IPS-18a (cell line): ENCODE data around the gene PSORS1C1.

Source experiments
- H3K27ac ChIP-seq: one replicate; pipeline ENCODE4 v1.5.1; 2013; ENCODE audit warnings: low read length
- H3K27me3 ChIP-seq: one replicate; pipeline ENCODE4 v1.6.1; 2013; ENCODE audit warnings: mild to moderate bottlenecking, low read length; ENCODE audit not compliant: control insufficient read depth, insufficient read depth
- H3K36me3 ChIP-seq: one replicate; pipeline ENCODE4 v1.6.1; 2013; ENCODE audit warnings: low read depth, low read length; ENCODE audit not compliant: control insufficient read depth
- H3K4me1 ChIP-seq: one replicate; pipeline ENCODE4 v1.6.1; 2013; ENCODE audit warnings: low read depth, low read length; ENCODE audit not compliant: control insufficient read depth
- H3K4me3 ChIP-seq: one replicate; pipeline ENCODE4 v1.5.1; 2013; ENCODE audit warnings: low read length
- H3K9ac ChIP-seq: one replicate; pipeline ENCODE4 v1.6.1; 2013; ENCODE audit warnings: mild to moderate bottlenecking, low read length, moderate library complexity
- H3K9me3 ChIP-seq: one replicate; pipeline ENCODE4 v1.6.1; 2013; ENCODE audit warnings: low read depth, low read length; ENCODE audit not compliant: control insufficient read depth

The PSORS1C1 gene

GRCh38 chr6:31098449-31098938 is 16.1 kb upstream of the PSORS1C1 start:
- Histone ChIP-seq H3K27me3 (no peaks in the 10 kb centered on the region), H3K4me1 (no peaks in the 10 kb centered on the region), H3K9me3 (no peaks in the 10 kb centered on the region), H3K4me3 (no peak overlapping the region), H3K27ac (no peak overlapping the region), H3K36me3 (no peaks in the 10 kb centered on the region), H3K9ac (no peak overlapping the region)

GRCh38 chr6:31103136-31103535 is 11.5 kb upstream of the PSORS1C1 start:
- Histone ChIP-seq H3K9me3 (no peaks in the 10 kb centered on the region), H3K4me1 (no peaks in the 10 kb centered on the region), H3K36me3 (no peaks in the 10 kb centered on the region), H3K27me3 (no peaks in the 10 kb centered on the region), H3K27ac (no peak overlapping the region), H3K9ac (no peak overlapping the region), H3K4me3 (no peak overlapping the region)

GRCh38 chr6:31107052-31107451 is 7.5 kb upstream of the PSORS1C1 start:
- H3K4me1 ChIP-seq = peaks cover 9% of the 10 kb centered on the region
- no peak overlapping the region for H3K9ac ChIP-seq
- H3K27ac ChIP-seq = no peak overlapping the region
- H3K9me3 ChIP-seq = no peaks in the 10 kb centered on the region
- H3K27me3 ChIP-seq = peaks cover 11% of the 10 kb centered on the region
- H3K36me3 ChIP-seq = no peaks in the 10 kb centered on the region
- no peak overlapping the region for H3K4me3 ChIP-seq

GRCh38 chr6:31110825-31111582 is 3.6 kb upstream of the PSORS1C1 start:
- H3K4me3 ChIP-seq = no peak overlapping the region
- peaks cover 15% of the 10 kb centered on the region for H3K27me3 ChIP-seq
- H3K9me3 ChIP-seq = no peaks in the 10 kb centered on the region
- H3K4me1 ChIP-seq = peaks cover 16% of the 10 kb centered on the region
- no peak overlapping the region for H3K9ac ChIP-seq
- H3K27ac ChIP-seq = no peak overlapping the region
- no peaks in the 10 kb centered on the region for H3K36me3 ChIP-seq

- H3K36me3 ChIP-seq = no peaks in the 10 kb centered on the region
- H3K4me1 ChIP-seq = peaks cover 16% of the 10 kb centered on the region
- no peak overlapping the region for H3K4me3 ChIP-seq
- peaks cover 15% of the 10 kb centered on the region for H3K27me3 ChIP-seq
- no peak overlapping the region for H3K27ac ChIP-seq
- H3K9ac ChIP-seq = no peak overlapping the region
- no peaks in the 10 kb centered on the region for H3K9me3 ChIP-seq
Observed at GRCh38 chr6:31111712-31112111, 2.9 kb upstream of the PSORS1C1 start.

- Histone ChIP-seq H3K4me3 (no peak within 1 kb of the TSS), H3K27ac (no peak within 1 kb of the TSS), H3K36me3 (no peaks in the 10 kb centered on the region), H3K9me3 (no peaks in the 10 kb centered on the region), H3K9ac (no peak within 1 kb of the TSS), H3K4me1 (peaks cover 16% of the 10 kb centered on the region), H3K27me3 (peaks cover 15% of the 10 kb centered on the region)
Observed at GRCh38 chr6:31112478-31112877, 2.1 kb upstream of the PSORS1C1 start, which contains the start of gene C6orf15. Gene C6orf15 (minus strand): TSS chr6:31112575. CDS start chr6:31112555, 20 bp downstream.

- H3K9me3 ChIP-seq = no peaks in the 10 kb centered on the region
- peaks cover 15% of the 10 kb centered on the region for H3K27me3 ChIP-seq
- no peak overlapping the region for H3K27ac ChIP-seq
- no peak overlapping the region for H3K4me3 ChIP-seq
- no peaks in the 10 kb centered on the region for H3K36me3 ChIP-seq
- peaks cover 16% of the 10 kb centered on the region for H3K4me1 ChIP-seq
- H3K9ac ChIP-seq = no peak overlapping the region
Observed at GRCh38 chr6:31113861-31114540, 599 bp upstream of the PSORS1C1 start.

GRCh38 chr6:31114970-31115849 is 610 bp downstream of the PSORS1C1 start:
- Histone ChIP-seq H3K9ac (no peak overlapping the region), H3K27me3 (peaks cover 7% of the 10 kb centered on the region), H3K36me3 (no peaks in the 10 kb centered on the region), H3K27ac (no peak overlapping the region), H3K4me3 (no peak overlapping the region), H3K9me3 (no peaks in the 10 kb centered on the region), H3K4me1 (peaks cover 16% of the 10 kb centered on the region)

- H3K9me3 ChIP-seq = no peaks in the 10 kb centered on the region
- H3K27me3 ChIP-seq = peaks cover 4% of the 10 kb centered on the region
- peaks cover 9% of the 10 kb centered on the region for H3K4me1 ChIP-seq
- H3K9ac ChIP-seq = no peak overlapping the region
- H3K4me3 ChIP-seq = no peak overlapping the region
- no peaks in the 10 kb centered on the region for H3K36me3 ChIP-seq
- no peak overlapping the region for H3K27ac ChIP-seq
Observed at GRCh38 chr6:31115941-31116560, 1.5 kb downstream of the PSORS1C1 start.

- Histone ChIP-seq H3K27ac (no peak overlapping the region), H3K9me3 (no peaks in the 10 kb centered on the region), H3K4me3 (no peak overlapping the region), H3K27me3 (peaks cover 4% of the 10 kb centered on the region), H3K9ac (no peak overlapping the region), H3K36me3 (no peaks in the 10 kb centered on the region), H3K4me1 (peaks cover 7% of the 10 kb centered on the region)
Observed at GRCh38 chr6:31116661-31117385, 2.2 kb downstream of the PSORS1C1 start.
